ENCODE data around the gene CLPX.

The CLPX gene

DNA sequence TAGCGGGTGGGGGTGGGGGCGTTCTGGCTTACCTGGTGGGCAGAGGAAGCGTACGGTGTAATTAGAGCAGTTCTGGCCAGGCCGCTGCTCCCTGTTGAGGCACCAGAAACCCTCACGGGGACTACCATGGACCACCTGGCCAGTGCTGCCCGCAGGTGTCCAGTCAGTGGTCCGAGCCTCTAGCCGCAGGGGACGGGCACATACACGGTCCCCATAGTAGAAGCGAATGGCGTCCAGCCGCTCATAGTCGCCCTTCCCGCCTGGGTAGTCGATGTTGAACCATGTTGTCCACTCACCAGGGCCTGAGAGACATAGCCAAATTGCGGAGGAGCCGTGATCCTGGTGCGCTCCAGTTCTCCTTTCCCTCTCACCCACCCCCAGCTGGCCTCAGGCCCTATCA, 21.6 kb upstream of the CLPX start:
- DNase-seq: no peak
- H3K4me3 ChIP-seq (ENCODE audit: control insufficient read depth in 1 of 7, extremely low read depth in 1 of 7, insufficient read depth in 4 of 7, low read depth in 2 of 7, low read length in 6 of 7): no peak overlapping the region
- H3K36me3 ChIP-seq (ENCODE audit: control insufficient read depth in 4 of 4, insufficient read depth in 4 of 4, low read length in 3 of 4): no peaks in the 10 kb centered on the region
- H3K27ac ChIP-seq (ENCODE audit: insufficient read depth in 1 of 2, low read depth in 1 of 2, low read length in 2 of 2, poor library complexity in 1 of 2, severe bottlenecking in 2 of 2): no peak overlapping the region
- POLR2A ChIA-PET: no interaction called here
- H3K4me1 ChIP-seq (ENCODE audit: control extremely low read depth in 1 of 4, control insufficient read depth in 4 of 4, insufficient read depth in 4 of 4, low read length in 3 of 4): peaks cover 0 to 10% (median 3%) of the 10 kb centered on the region in 4 experiments
- CTCF ChIA-PET: interaction anchor here (0.9 to 2.9 kb wide), 4 partner anchors 12 to 72 kb away, joined by 3 to 8 read pairs (median 4); no protein-coding TSS in a partner anchor
- 98% methylated on average over 19 of the region's 20 CpGs for WGBS (ENCODE audit: insufficient coverage)
- H3K27me3 ChIP-seq (replicated peaks in 2 of 5; ENCODE audit: control insufficient read depth in 4 of 5, insufficient read depth in 5 of 5, low read length in 4 of 5): no peaks in the 10 kb centered on the region
- H3K9me3 ChIP-seq (ENCODE audit: control extremely low read depth in 1 of 5, control insufficient read depth in 4 of 5, insufficient read depth in 2 of 5, low read depth in 1 of 5, low read length in 4 of 5): no peaks in the 10 kb centered on the region

GRCh38 chr15:65204931-65205660, 20.0 kb upstream of the CLPX start:
- Histone ChIP-seq H3K27ac (ENCODE audit: insufficient read depth in 1 of 2, low read depth in 1 of 2, low read length in 2 of 2, poor library complexity in 1 of 2, severe bottlenecking in 2 of 2) (no peak overlapping the region), H3K4me3 (ENCODE audit: control insufficient read depth in 1 of 7, extremely low read depth in 1 of 7, insufficient read depth in 4 of 7, low read depth in 2 of 7, low read length in 6 of 7) (no peak overlapping the region), H3K27me3 (replicated peaks in 2 of 5; ENCODE audit: control insufficient read depth in 4 of 5, insufficient read depth in 5 of 5, low read length in 4 of 5) (no peaks in the 10 kb centered on the region), H3K9me3 (ENCODE audit: control extremely low read depth in 1 of 5, control insufficient read depth in 4 of 5, insufficient read depth in 2 of 5, low read depth in 1 of 5, low read length in 4 of 5) (no peaks in the 10 kb centered on the region), H3K4me1 (ENCODE audit: control extremely low read depth in 1 of 4, control insufficient read depth in 4 of 4, insufficient read depth in 4 of 4, low read length in 3 of 4) (no peaks in the 10 kb centered on the region), H3K36me3 (ENCODE audit: control insufficient read depth in 4 of 4, insufficient read depth in 4 of 4, low read length in 3 of 4) (no peaks in the 10 kb centered on the region)
- ChIA-PET CTCF (interaction anchor here (0.8 kb wide), 1 partner anchor 67 kb away, joined by 3 read pairs; no protein-coding TSS in a partner anchor), POLR2A (no interaction called here)
- 90% methylated on average over 9 of the region's 12 CpGs for WGBS (ENCODE audit: insufficient coverage)
- no peak for DNase-seq

GRCh38 chr15:65204236-65204930, 19.2 kb upstream of the CLPX start:
- ChIA-PET CTCF (no interaction called here), POLR2A (no interaction called here)
- 100% methylated on average over 4 of the region's 6 CpGs for WGBS (ENCODE audit: insufficient coverage)
- Histone ChIP-seq H3K4me1 (ENCODE audit: control extremely low read depth in 1 of 4, control insufficient read depth in 4 of 4, insufficient read depth in 4 of 4, low read length in 3 of 4) (no peaks in the 10 kb centered on the region), H3K27ac (ENCODE audit: insufficient read depth in 1 of 2, low read depth in 1 of 2, low read length in 2 of 2, poor library complexity in 1 of 2, severe bottlenecking in 2 of 2) (no peak overlapping the region), H3K27me3 (replicated peaks in 2 of 5; ENCODE audit: control insufficient read depth in 4 of 5, insufficient read depth in 5 of 5, low read length in 4 of 5) (no peaks in the 10 kb centered on the region), H3K36me3 (ENCODE audit: control insufficient read depth in 4 of 4, insufficient read depth in 4 of 4, low read length in 3 of 4) (no peaks in the 10 kb centered on the region), H3K4me3 (ENCODE audit: control insufficient read depth in 1 of 7, extremely low read depth in 1 of 7, insufficient read depth in 4 of 7, low read depth in 2 of 7, low read length in 6 of 7) (no peak overlapping the region), H3K9me3 (ENCODE audit: control extremely low read depth in 1 of 5, control insufficient read depth in 4 of 5, insufficient read depth in 2 of 5, low read depth in 1 of 5, low read length in 4 of 5) (no peaks in the 10 kb centered on the region)
- DNase-seq: no peak

DNA sequence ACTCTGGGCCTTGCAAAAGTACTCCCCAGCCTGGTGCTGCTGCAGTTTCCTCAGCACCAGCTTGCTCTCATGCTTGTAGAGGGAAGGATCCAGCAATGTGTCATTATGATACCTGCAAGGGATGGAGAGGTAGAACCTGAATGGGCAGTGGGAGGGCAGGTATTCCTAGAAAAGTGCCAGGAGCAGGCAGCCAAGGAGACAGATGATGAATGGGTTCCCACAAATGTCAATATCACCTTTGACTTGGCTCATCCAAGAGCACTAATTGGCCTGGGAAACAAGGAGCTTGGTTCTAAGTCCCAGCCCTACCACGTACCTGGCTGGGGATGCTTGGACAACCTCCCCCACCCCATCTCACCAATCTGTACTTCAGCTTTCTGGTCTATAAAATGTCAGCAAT, 16.8 kb upstream of the CLPX start:
- WGBS (ENCODE audit: insufficient coverage): no CpG with 5 or more reads among the region's 1 CpG
- POLR2A ChIA-PET: no interaction called here
- Histone ChIP-seq H3K4me1 (ENCODE audit: control extremely low read depth in 1 of 4, control insufficient read depth in 4 of 4, insufficient read depth in 4 of 4, low read length in 3 of 4) (no peaks in the 10 kb centered on the region), H3K9me3 (ENCODE audit: control extremely low read depth in 1 of 5, control insufficient read depth in 4 of 5, insufficient read depth in 2 of 5, low read depth in 1 of 5, low read length in 4 of 5) (no peaks in the 10 kb centered on the region), H3K36me3 (ENCODE audit: control insufficient read depth in 4 of 4, insufficient read depth in 4 of 4, low read length in 3 of 4) (no peaks in the 10 kb centered on the region), H3K4me3 (ENCODE audit: control insufficient read depth in 1 of 7, extremely low read depth in 1 of 7, insufficient read depth in 4 of 7, low read depth in 2 of 7, low read length in 6 of 7) (no peak overlapping the region), H3K27ac (ENCODE audit: insufficient read depth in 1 of 2, low read depth in 1 of 2, low read length in 2 of 2, poor library complexity in 1 of 2, severe bottlenecking in 2 of 2) (no peak overlapping the region), H3K27me3 (replicated peaks in 2 of 5; ENCODE audit: control insufficient read depth in 4 of 5, insufficient read depth in 5 of 5, low read length in 4 of 5) (no peaks in the 10 kb centered on the region)
- CTCF ChIA-PET: interaction anchor here (0.6 to 2.7 kb wide), 4 partner anchors 10 to 215 kb away, joined by 3 to 10 read pairs (median 4); partner anchors contain the start of gene CILP
- DNase-seq: no peak

DNA sequence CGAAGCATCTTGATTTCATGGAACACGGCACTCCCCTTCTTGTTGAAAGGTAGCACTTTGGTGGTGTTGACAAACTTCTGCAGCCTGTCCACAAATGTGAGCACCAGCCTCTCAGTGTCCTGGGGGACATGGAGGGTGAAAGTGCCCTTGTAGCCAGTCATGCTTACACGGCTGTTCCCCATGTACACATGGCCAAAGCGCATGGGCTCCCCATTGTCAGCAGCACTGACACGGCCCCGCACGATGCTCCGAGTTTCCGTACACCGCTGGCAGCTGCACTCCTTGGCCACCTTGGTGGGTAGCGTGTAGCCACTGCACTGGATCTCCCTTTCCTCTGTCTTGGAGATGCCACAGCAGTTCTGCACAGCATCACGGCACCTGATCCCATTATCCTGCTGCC, 13.4 kb upstream of the CLPX start:
- POLR2A ChIA-PET: no interaction called here
- Histone ChIP-seq H3K4me1 (ENCODE audit: control extremely low read depth in 1 of 4, control insufficient read depth in 4 of 4, insufficient read depth in 4 of 4, low read length in 3 of 4) (peaks cover 0 to 2% (median 0%) of the 10 kb centered on the region in 4 experiments), H3K27me3 (replicated peaks in 2 of 5; ENCODE audit: control insufficient read depth in 4 of 5, insufficient read depth in 5 of 5, low read length in 4 of 5) (no peaks in the 10 kb centered on the region), H3K36me3 (ENCODE audit: control insufficient read depth in 4 of 4, insufficient read depth in 4 of 4, low read length in 3 of 4) (no peaks in the 10 kb centered on the region), H3K4me3 (ENCODE audit: control insufficient read depth in 1 of 7, extremely low read depth in 1 of 7, insufficient read depth in 4 of 7, low read depth in 2 of 7, low read length in 6 of 7) (no peak overlapping the region), H3K9me3 (ENCODE audit: control extremely low read depth in 1 of 5, control insufficient read depth in 4 of 5, insufficient read depth in 2 of 5, low read depth in 1 of 5, low read length in 4 of 5) (no peaks in the 10 kb centered on the region), H3K27ac (ENCODE audit: insufficient read depth in 1 of 2, low read depth in 1 of 2, low read length in 2 of 2, poor library complexity in 1 of 2, severe bottlenecking in 2 of 2) (no peak overlapping the region)
- CTCF ChIA-PET: interaction anchor here (2.3 kb wide), 1 partner anchor 10 kb away, joined by 7 read pairs; no protein-coding TSS in a partner anchor
- DNase-seq: no peak
- WGBS (ENCODE audit: insufficient coverage): 99% methylated on average over 12 of the region's 12 CpGs

DNA sequence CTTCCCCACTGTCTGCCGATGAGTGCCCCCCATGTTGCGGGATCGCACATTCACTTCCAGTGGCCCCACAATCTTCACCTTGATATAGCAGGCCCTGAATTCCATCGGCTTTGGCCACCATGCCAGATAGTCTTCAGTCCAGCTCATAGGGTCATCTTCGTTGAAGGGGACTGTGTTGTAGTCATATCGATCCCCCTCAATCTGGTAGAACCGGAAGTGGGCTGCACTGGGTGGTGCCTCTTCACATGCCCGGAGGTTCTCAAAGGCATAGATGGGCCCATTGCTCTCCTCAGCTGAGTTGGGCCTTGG, 12.1 kb upstream of the CLPX start:
- no peak overlapping the region for H3K4me3 ChIP-seq (ENCODE audit: control insufficient read depth in 1 of 7, extremely low read depth in 1 of 7, insufficient read depth in 4 of 7, low read depth in 2 of 7, low read length in 6 of 7)
- H3K27me3 ChIP-seq (replicated peaks in 2 of 5; ENCODE audit: control insufficient read depth in 4 of 5, insufficient read depth in 5 of 5, low read length in 4 of 5): no peaks in the 10 kb centered on the region
- H3K9me3 ChIP-seq (ENCODE audit: control extremely low read depth in 1 of 5, control insufficient read depth in 4 of 5, insufficient read depth in 2 of 5, low read depth in 1 of 5, low read length in 4 of 5): no peaks in the 10 kb centered on the region
- POLR2A ChIA-PET: no interaction called here
- DNase-seq: no peak
- H3K36me3 ChIP-seq (ENCODE audit: control insufficient read depth in 4 of 4, insufficient read depth in 4 of 4, low read length in 3 of 4): no peaks in the 10 kb centered on the region
- CTCF ChIA-PET: no interaction called here
- WGBS (ENCODE audit: insufficient coverage): over 99% methylated on average over 7 of the region's 8 CpGs
- H3K27ac ChIP-seq (ENCODE audit: insufficient read depth in 1 of 2, low read depth in 1 of 2, low read length in 2 of 2, poor library complexity in 1 of 2, severe bottlenecking in 2 of 2): no peak overlapping the region
- H3K4me1 ChIP-seq (ENCODE audit: control extremely low read depth in 1 of 4, control insufficient read depth in 4 of 4, insufficient read depth in 4 of 4, low read length in 3 of 4): peaks cover 0 to 2% (median 0%) of the 10 kb centered on the region in 4 experiments

DNA sequence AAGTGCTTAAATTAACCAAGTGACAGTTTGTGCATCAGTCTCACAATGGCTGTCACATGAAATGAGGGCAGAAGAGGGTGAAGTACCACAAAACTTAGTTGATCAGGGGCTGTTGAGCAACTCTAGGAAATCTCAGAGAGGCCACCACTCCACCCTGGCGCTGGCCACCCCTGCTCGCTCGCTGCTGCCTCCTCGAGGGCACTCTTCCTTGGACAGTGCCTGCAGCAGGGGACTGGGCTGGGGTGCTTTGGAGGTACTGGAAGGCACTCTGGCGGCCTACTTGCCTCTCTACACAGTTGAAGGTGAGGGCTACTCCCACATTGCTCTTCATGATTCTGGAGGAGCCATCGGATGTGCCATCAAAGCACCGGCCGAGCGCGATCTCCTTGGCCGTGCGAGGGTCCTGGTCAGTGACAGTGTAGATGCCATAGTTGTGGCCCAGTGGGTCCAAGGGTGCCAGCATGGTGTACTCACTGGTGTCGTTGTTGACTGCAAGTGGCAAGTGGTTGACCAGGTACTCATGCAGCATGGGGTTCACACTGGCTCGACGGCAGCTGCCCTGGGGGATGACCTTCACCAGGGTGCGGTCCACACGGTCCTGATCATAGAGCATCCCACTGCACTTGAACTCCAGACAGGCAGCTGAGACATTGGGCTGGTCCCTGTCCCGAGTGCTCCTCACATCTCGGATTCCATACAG, 11.6 kb upstream of the CLPX start:
- no peak overlapping the region for H3K27ac ChIP-seq (ENCODE audit: insufficient read depth in 1 of 2, low read depth in 1 of 2, low read length in 2 of 2, poor library complexity in 1 of 2, severe bottlenecking in 2 of 2)
- peaks cover 0 to 2% (median 0%) of the 10 kb centered on the region in 4 experiments for H3K4me1 ChIP-seq (ENCODE audit: control extremely low read depth in 1 of 4, control insufficient read depth in 4 of 4, insufficient read depth in 4 of 4, low read length in 3 of 4)
- H3K36me3 ChIP-seq (ENCODE audit: control insufficient read depth in 4 of 4, insufficient read depth in 4 of 4, low read length in 3 of 4): no peaks in the 10 kb centered on the region
- H3K27me3 ChIP-seq (replicated peaks in 2 of 5; ENCODE audit: control insufficient read depth in 4 of 5, insufficient read depth in 5 of 5, low read length in 4 of 5): no peaks in the 10 kb centered on the region
- CTCF ChIA-PET: interaction anchor here (1.1 to 1.5 kb wide), 2 partner anchors 81 to 89 kb away, joined by 3 to 4 read pairs; no protein-coding TSS in a partner anchor
- POLR2A ChIA-PET: interaction anchor here (1.0 to 1.5 kb wide), 2 partner anchors 11 to 101 kb away, joined by 3 to 4 read pairs; partner anchors contain the start of gene CLPX
- H3K4me3 ChIP-seq (ENCODE audit: control insufficient read depth in 1 of 7, extremely low read depth in 1 of 7, insufficient read depth in 4 of 7, low read depth in 2 of 7, low read length in 6 of 7): no peak overlapping the region
- WGBS (ENCODE audit: insufficient coverage): 95% methylated on average over 19 of the region's 19 CpGs
- DNase-seq: no peak
- H3K9me3 ChIP-seq (ENCODE audit: control extremely low read depth in 1 of 5, control insufficient read depth in 4 of 5, insufficient read depth in 2 of 5, low read depth in 1 of 5, low read length in 4 of 5): no peaks in the 10 kb centered on the region

Measured in common myeloid progenitor, CD34-positive (primary cell).